GM21529 (cell line): ENCODE results near the gene CCR4.
A peak's percentile ranks its signal among the peaks of the same experiment; 100 is the strongest.
"Not testable (repeated sequence)": the region's sequence is repeated elsewhere in the genome, so short reads cannot be mapped to it uniquely, and the experiment has no call there.

ENCODE experiments used
- ATAC-seq: cut with Tn5 transposase; IDR thresholded peaks from one replicate; pipeline ENCODE4 v1.9.1; 2021; ENCODE audit not compliant: unreplicated experiment

Gene CCR4

DNA sequence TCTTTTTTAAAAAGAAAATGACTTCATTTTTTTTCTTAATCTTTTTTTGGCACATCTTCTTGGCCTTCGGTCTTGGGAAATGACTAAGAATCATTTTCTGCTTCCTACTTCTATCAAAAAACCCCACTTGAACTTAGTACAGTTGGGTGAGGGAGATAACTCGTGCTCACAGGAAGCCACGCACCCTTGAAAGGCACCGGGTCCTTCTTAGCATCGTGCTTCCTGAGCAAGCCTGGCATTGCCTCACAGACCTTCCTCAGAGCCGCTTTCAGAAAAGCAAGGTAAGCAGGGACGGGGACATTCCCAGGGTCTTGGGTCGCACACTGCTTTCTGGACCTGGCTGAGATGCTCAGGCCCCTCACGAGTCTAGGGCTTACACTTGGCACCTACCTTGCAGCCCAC lies at the start of gene CCR4:
CCR4 (plus strand) TSS at position 235 of the 402 bp plus-strand sequence. CDS start 1,779 bp downstream, outside the sequence.
- ATAC-seq, result no peak

GRCh38 chr3:32902887-32903371 lies 48.5 kb upstream of the CCR4 start:
- not testable (repeated sequence) for ATAC-seq

GRCh38 chr3:32903953-32904352 lies 47.5 kb upstream of the CCR4 start:
- ATAC-seq, result no peak

GRCh38 chr3:32909999-32910398 lies 41.4 kb upstream of the CCR4 start:
- no peak for ATAC-seq

GRCh38 chr3:32910954-32911353 lies 40.5 kb upstream of the CCR4 start:
- ATAC-seq, result no peak

DNA sequence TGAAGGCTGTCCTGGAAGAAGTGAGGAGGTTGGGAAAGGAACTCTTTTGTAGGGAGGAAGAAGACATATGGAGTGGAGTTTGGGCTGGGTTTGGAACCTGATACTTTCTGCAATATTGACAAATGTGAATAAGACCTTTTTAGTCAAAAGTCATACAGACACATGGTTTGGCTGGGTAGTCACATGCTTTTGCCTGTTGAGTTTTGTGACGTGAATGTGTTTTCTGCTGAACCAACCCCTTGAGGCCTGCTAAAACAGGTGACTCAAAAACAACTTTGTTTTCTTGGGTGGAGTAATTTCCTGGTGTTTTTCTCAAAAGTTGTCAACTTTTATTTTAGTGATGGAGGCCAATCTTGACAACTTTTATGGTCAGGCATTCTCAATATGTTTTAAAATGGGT lies 39.4 kb upstream of the CCR4 start:
- ATAC-seq, result no peak

DNA sequence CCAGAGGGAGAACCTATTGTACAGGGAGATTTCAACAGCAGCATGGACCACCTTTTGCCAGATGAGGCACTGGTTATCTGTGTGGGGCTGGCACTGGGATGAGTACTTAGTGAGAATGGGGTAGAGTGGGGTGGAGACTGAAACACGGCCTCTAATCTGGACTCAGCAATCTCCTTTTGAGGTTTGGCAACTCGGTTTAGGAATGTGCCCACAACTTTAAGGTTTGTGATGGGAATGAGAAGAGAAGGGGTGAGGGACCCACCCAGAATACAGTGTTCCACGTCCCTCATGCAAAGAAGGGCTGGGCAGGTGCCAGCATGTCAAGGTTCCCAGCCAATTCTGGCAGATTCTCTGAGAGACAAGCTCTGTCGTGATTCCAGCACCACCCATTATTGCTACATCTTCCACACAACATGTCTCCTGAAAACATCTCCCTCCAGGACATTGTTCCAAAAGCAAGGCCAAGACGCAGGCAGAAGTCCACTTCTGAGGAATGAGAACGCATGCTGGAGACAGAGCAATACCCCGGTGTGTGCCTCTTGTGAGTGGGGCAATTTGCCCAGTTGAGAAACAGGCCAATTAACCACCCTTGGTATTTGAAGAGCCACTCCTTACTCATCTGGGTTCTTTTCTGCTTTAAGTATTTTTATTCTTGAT lies 37.5 kb upstream of the CCR4 start:
- ATAC-seq, result no peak

DNA sequence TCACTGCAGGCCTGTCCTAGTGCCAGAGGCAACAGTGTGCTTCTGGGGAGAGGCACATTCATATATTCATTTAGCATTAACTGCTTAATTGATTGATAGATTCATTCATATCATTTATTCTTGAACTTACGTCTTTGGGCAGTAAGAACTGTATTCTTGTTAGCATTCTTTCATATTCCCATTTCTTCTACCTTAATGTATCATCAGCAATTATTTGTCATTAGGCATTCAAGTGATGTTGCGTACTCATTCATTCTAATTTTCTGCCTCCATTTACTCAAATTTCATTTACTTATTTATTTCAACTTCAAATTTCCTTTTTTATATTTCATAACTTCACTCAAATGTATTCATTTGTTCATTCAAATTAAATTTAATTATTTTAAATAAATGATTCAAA lies 31.5 kb upstream of the CCR4 start:
- no peak for ATAC-seq

- ATAC-seq, result no peak
Observed at GRCh38 chr3:32922078-32922477, 29.4 kb upstream of the CCR4 start.

GRCh38 chr3:32930161-32930560 lies 21.3 kb upstream of the CCR4 start:
- ATAC-seq, result no peak

DNA sequence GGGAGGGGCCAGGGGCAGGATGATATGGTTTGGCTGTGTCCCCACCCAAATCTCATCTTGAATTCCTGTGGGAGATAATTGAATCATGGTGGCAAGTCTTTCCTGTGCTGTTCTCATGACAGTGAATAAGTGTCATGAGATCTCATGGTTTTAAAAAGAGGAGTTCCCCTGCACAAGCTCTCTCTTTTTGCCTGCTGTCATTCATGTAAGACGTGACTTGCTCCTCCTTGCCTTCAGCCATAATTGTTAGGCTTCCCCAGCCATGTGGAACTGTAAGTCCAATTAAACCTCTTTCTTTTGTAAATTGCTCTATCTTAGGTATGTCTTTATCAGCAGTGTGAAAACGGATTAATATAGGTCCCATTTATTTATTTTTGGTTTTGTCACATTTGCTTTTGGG lies 20.2 kb upstream of the CCR4 start:
- not testable (repeated sequence) for ATAC-seq

DNA sequence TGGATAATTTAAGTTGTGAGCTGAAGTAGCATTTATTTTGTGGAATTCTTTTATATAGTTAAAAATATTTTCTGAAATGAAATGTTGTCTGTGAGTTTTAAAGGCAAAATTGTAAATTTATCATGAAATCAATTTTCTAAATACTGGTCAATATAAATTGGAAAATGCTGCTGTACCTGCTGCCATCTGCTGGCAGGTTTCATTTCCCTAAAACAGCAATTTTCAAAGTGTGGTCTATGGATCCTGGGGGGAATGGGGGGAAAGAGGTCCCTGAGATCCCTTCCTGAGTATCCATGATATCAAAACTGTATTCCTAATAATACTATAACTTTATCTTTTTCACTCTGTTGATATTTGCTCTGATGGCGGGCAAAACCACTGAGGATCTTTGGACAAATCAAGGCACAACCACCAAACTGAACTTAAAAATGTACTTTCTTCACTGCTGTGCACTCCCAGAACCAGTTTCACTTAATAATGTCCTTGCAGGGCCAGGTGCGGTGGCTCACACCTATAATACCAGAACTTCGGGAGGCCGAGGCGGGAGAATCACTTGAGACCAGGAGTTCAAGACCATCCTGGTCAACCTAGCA lies 17.2 kb upstream of the CCR4 start:
- ATAC-seq, result no peak

DNA sequence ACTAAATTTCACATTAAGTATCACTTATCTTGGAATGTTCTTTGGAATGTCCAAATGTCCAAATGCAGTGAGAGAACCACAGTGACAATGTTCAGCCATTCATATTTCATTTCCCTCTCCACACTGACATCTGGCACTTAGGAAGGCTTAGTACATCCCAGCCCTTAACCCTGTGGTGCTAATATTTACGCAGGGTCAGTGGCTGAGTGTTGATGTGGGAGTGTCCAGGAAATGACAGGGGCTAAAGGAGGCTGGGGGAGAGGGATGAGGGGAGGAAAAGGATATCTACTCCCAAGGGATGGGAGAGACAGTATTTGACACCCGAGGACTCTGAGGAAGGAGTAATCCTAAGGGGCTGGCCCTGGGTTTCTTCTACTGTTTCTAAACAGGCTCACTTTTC lies 14.1 kb upstream of the CCR4 start:
- ATAC-seq, result no peak

DNA sequence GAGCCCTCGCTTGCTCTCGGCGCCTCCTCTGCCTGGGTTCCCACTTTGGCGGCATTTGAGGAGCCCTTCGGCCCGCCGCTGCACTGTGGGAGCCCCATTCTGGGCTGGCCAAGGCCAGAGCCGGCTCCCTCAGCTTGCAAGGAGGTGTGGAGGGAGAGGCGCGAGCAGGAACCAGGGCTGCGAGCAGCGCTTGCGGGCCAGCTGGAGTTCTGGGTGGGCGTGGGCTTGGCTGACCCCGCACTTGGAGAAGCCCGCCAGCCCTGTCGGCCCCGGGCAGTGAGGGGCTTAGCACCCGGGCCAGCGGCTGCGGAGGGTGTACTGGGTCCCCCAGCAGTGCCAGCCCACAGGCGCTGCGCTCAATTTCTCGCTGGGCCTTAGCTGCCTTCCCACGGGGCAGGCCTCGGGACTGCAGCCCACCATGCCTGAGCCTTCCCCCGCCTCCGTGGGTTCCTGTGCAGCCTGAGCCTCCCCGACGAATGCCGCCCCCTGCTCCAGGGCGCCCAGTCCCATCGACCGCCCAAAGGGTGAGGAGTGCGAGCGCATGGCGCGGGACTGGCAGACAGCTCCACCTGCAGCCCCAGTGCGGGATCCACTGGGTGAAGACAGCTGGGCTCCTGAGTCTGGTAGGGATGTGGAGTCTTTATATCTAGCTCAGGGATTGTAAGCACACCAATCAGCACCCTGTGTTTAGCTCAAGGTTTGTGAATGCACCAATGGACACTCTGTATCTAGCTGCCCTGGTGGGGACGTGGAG lies 11.7 kb upstream of the CCR4 start:
- ATAC-seq, result not testable (repeated sequence)

DNA sequence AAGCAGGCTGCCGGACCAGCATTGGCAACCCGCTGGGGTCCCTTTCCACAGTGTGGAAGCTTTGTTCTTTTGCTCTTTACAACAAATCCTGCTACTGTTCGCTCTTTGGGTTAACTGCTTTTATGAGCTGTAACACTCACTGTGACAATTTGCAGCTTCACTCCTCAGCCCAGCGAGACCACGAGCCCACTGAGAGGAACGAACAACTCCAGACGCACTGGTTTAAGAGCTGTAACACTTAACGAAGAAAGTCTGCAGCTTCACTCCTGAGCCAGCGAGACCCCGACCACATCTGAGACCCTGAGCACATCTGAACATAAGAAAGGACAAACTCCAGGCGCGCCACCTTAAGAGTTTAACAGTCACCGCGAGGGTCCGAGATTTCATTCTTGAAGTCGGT lies 10.7 kb upstream of the CCR4 start:
- no peak for ATAC-seq

DNA sequence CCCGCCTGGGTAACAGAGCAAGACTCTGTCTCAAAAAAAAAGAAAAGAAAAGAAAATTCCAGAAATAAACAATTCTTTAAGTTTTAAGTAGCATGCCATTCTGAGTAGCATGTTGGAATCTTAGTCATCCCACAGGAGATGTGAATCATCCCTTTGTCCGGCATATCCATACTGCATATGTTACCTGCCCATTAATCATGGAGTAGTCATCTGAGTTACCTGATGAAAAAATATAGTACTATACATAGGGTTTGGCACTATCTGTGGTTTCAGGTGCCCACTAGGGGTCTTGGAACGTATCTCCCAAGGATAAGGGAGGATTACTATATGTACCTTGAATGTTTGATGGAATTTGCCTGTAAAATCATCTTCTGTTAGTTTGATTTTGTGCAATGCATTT lies 6.3 kb upstream of the CCR4 start:
- no peak for ATAC-seq

DNA sequence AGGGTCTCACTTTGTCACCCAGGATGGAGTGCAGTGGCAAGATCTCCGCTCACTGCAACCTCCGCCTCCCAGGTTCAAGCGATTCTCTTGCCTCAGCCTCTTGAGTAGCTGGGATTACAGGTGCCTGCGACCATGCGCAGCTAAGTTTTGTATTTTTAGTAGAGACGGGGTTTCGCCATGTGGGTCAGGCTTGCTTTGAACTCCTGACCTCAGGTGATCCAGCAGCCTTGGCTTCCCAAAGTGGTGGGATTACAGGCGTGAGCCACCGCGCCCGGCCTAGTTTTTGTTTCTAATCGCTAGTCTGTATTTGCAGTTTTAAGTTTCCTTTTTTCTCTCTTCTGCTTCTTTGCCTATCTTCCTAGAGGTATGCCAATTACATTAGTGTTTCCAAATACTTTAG lies 5.8 kb upstream of the CCR4 start:
- ATAC-seq, result not testable (repeated sequence)

GRCh38 chr3:32946973-32947788 lies 4.3 kb upstream of the CCR4 start:
- peak; percentile 18 for ATAC-seq

GRCh38 chr3:32947789-32948238 lies 3.6 kb upstream of the CCR4 start:
- peak; percentile 91 for ATAC-seq

- no peak for ATAC-seq
Observed at GRCh38 chr3:32948625-32949445, 2.6 kb upstream of the CCR4 start.
